A673 (cell line): ENCODE results near the gene TTC5. TPM values are rescaled to one million over a fixed set of nuclear protein-coding genes. Genes with fewer than 3 reads are reported as not detected.
A peak's percentile ranks its signal among the peaks of the same experiment; 100 is the strongest.

Experiments
- BruUV-seq: library from RNA; stranded (reverse); fragments of 400-500 nt; replicated peaks from 2 replicates; lab custom pipeline; 2021; lab: Mats Ljungman, UMichigan
- CTCF ChIA-PET: fragments of 300-600 bp; sonication (Branson Sonifier 250); formaldehyde crosslinking; loops from one replicate; lab custom pipeline; 2022; ENCODE audit warnings: antibody characterized with exemption; lab: Charles Lee
- POLR2A ChIA-PET: fragments of 300-600 bp; sonication (Branson Sonifier 250); formaldehyde crosslinking; loops from one replicate; lab custom pipeline; 2022; ENCODE audit warnings: antibody characterized with exemption; ENCODE audit not compliant: low non-redundant PET; lab: Charles Lee
- DNase-seq: peaks from one replicate; pipeline ENCODE4 v3.0.0-alpha.2; 2015; ENCODE audit warnings: low spot score
- H3K27ac ChIP-seq: fragments of 200-600 bp; sonication (generic); 2 replicates; pipeline ENCODE4 v1.5.1; 2016; ENCODE audit warnings: mixed run types, low read depth, mild to moderate bottlenecking, mixed read lengths, antibody characterized with exemption, low read length; ENCODE audit not compliant: poor library complexity, severe bottlenecking
- H3K27me3 ChIP-seq: fragments of 200-600 bp; sonication (generic); replicated peaks from 2 replicates; pipeline ENCODE4 v1.6.1; 2017; ENCODE audit warnings: mixed run types, low read depth, mild to moderate bottlenecking, mixed read lengths, antibody characterized with exemption, low read length; ENCODE audit not compliant: insufficient read depth, poor library complexity
- H3K36me3 ChIP-seq: fragments of 200-600 bp; sonication (generic); 2 replicates; pipeline ENCODE4 v1.6.1; 2016; ENCODE audit warnings: mixed run types, mild to moderate bottlenecking, mixed read lengths, antibody characterized with exemption, low read length; ENCODE audit not compliant: insufficient read depth, poor library complexity, severe bottlenecking
- H3K4me1 ChIP-seq: fragments of 200-600 bp; sonication (generic); 2 replicates; pipeline ENCODE4 v1.6.1; 2017; ENCODE audit warnings: mixed run types, mild to moderate bottlenecking, mixed read lengths, antibody characterized with exemption, low read length; ENCODE audit not compliant: insufficient read depth, poor library complexity, severe bottlenecking
- H3K4me3 ChIP-seq: fragments of 200-600 bp; sonication (generic); 2 replicates; pipeline ENCODE4 v1.5.1; 2016; ENCODE audit warnings: low read depth, mixed run types, mild to moderate bottlenecking, mixed read lengths, low read length; ENCODE audit not compliant: poor library complexity, severe bottlenecking
- H3K9me3 ChIP-seq: fragments of 200-600 bp; sonication (generic); 2 replicates; pipeline ENCODE4 v1.6.1; 2016; ENCODE audit warnings: mixed run types, low read depth, mild to moderate bottlenecking, mixed read lengths, antibody characterized with exemption, low read length; ENCODE audit not compliant: poor library complexity, severe bottlenecking
- EZH2 ChIP-seq: fragments of 200-600 bp; sonication (generic); IDR thresholded peaks from 2 replicates; pipeline ENCODE4 v1.6.1; 2017; ENCODE audit warnings: borderline replicate concordance, low read depth, mild to moderate bottlenecking, mixed read lengths, antibody characterized with exemption, low read length; ENCODE audit not compliant: poor library complexity, severe bottlenecking
- intact Hi-C: fragments of 100-400 bp; cut with micrococcal nuclease; formaldehyde crosslinking; loops from one replicate; pipeline ENCODE4 v1.10.0; 2022; ENCODE audit not compliant: unreplicated experiment
- total RNA-seq: library from RNA; stranded (reverse); gene quantifications from 2 replicates; pipeline ENCODE4 v1.2.3, GENCODE V29; 2021
- TF ChIP-seq, protein P1 (sequence below): fragments of 300-800, 200-600 bp; sonication (generic); conservative IDR thresholded peaks from 2 replicates; pipeline ENCODE4 v1.5.1; 2017; ENCODE audit warnings: low read depth, mild to moderate bottlenecking, antibody characterized with exemption, low read length, moderate library complexity, mixed read lengths

Gene TTC5
- total RNA-seq, 1 experiment from 2014 or later = 31.8 TPM

DNA sequence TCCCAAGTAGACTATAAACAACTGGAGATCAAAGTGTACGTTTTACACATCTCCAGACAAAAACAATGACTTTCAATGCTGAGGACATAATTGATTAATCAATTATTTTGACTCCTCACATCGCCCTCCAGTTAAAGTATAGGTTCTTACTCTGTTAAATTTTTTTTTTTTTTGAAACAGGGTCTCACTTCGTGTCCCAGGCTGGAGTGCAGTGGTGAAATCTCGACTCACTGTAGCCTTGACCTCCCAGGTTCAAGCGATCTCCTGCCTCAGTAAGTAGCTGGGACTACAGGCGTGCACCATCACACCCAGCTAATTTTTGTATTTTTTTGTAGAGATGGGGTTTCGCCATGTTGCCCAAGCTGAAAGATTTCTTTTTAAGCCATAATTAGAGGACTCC is 28.3 kb upstream of the TTC5 start:
- POLR2A ChIA-PET = no interaction called here
- H3K4me3 ChIP-seq = no peak overlapping the region

GRCh38 chr14:20333494-20333841 is 27.7 kb upstream of the TTC5 start:
- no peak for DNase-seq
- H3K36me3 ChIP-seq = peaks cover 15% of the 10 kb centered on the region
- no peaks in the 10 kb centered on the region for H3K9me3 ChIP-seq
- intact Hi-C loops = loop anchor here (1.0 kb wide), 1 partner anchor 9 kb away; no protein-coding TSS in a partner anchor
- TF ChIP-seq, protein P1, sequence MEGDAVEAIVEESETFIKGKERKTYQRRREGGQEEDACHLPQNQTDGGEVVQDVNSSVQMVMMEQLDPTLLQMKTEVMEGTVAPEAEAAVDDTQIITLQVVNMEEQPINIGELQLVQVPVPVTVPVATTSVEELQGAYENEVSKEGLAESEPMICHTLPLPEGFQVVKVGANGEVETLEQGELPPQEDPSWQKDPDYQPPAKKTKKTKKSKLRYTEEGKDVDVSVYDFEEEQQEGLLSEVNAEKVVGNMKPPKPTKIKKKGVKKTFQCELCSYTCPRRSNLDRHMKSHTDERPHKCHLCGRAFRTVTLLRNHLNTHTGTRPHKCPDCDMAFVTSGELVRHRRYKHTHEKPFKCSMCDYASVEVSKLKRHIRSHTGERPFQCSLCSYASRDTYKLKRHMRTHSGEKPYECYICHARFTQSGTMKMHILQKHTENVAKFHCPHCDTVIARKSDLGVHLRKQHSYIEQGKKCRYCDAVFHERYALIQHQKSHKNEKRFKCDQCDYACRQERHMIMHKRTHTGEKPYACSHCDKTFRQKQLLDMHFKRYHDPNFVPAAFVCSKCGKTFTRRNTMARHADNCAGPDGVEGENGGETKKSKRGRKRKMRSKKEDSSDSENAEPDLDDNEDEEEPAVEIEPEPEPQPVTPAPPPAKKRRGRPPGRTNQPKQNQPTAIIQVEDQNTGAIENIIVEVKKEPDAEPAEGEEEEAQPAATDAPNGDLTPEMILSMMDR = no peak
- no peak for TF ChIP-seq EZH2
- H3K4me3 ChIP-seq = peak overlapping the region; percentile 59
- CTCF ChIA-PET = no interaction called here
- peaks cover 23% of the 10 kb centered on the region for H3K4me1 ChIP-seq
- H3K27ac ChIP-seq = peak overlapping the region; percentile 87
- BruUV-seq = TSS peak; percentile 97
- H3K27me3 ChIP-seq = no peaks in the 10 kb centered on the region
- POLR2A ChIA-PET = no interaction called here

More for the DNA sequence above, 28.3 kb upstream of the TTC5 start:
- H3K27me3 ChIP-seq = no peaks in the 10 kb centered on the region
- H3K4me1 ChIP-seq = peaks cover 23% of the 10 kb centered on the region
- peak overlapping the region; percentile 87 for H3K27ac ChIP-seq
- no peaks in the 10 kb centered on the region for H3K9me3 ChIP-seq
- peaks cover 9% of the 10 kb centered on the region for H3K36me3 ChIP-seq
- CTCF ChIA-PET = no interaction called here
- TF ChIP-seq, protein P1 = no peak
- no peak for TF ChIP-seq EZH2
- no peak for DNase-seq
- intact Hi-C loops = no loop called here
- BruUV-seq = no TSS peak

- TF ChIP-seq, protein P1 = no peak
- TF ChIP-seq EZH2 = no peak
- peaks cover 27% of the 10 kb centered on the region for H3K4me1 ChIP-seq
- DNase-seq = peak; percentile 93
- H3K9me3 ChIP-seq = no peaks in the 10 kb centered on the region
- H3K27ac ChIP-seq = peak within 1 kb of the TSS; percentile 87
- ChIA-PET CTCF (no interaction called here), POLR2A (interaction anchor here (0.5 kb wide), 1 partner anchor 22 kb away, joined by 4 read pairs; no protein-coding TSS in a partner anchor)
- TSS peak; percentile 85 for BruUV-seq
- H3K36me3 ChIP-seq = peaks cover 20% of the 10 kb centered on the region
- intact Hi-C loops = loop anchor here (1.0 kb wide), 1 partner anchor 9 kb away; no protein-coding TSS in a partner anchor
- peak within 1 kb of the TSS; percentile 59 for H3K4me3 ChIP-seq
- H3K27me3 ChIP-seq = no peaks in the 10 kb centered on the region
Observed at GRCh38 chr14:20332788-20333493, 27.2 kb upstream of the TTC5 start, which contains the start of gene CCNB1IP1. Gene CCNB1IP1 (minus strand): TSS chr14:20333279. CDS start chr14:20316523, 16,756 bp downstream.
